ENCODE measurements around the gene PTPRK.

The PTPRK gene

DNA sequence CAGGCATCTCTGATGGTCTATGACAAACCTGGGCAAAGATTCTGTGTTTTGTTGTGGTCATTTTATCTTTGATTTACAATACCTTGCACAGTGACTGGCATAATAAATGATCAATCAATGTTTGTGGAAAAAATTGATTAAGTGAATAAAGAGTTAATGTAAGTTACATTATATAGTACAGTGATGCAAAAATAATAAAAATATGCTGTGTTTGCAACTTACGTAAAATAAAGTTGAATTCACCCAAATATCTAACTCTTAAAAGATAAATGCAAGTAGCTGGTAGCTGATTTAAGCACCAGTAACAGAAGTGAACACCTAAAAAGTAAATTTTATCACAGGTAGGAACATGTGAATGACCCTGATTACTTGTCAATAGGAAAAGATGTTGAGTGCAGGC is 443.6 kb downstream of the PTPRK start:
- TF ChIP-seq ZC3H10 (CRISPR knock-in tag; IDR thresholded peaks at IDR 0.05) (no peak), ZFP3 (CRISPR knock-in tag; IDR thresholded peaks at IDR 0.05) (no peak), ZNF8 (CRISPR knock-in tag; IDR thresholded peaks at IDR 0.05) (no peak), ZFP30 (CRISPR knock-in tag; IDR thresholded peaks at IDR 0.05) (no peak), ZNF565 (CRISPR knock-in tag; conservative IDR thresholded peaks at IDR 0.05; ENCODE audit: low read depth) (no peak), ZNF70 (CRISPR knock-in tag; IDR thresholded peaks at IDR 0.05) (no peak), PPARA (CRISPR knock-in tag; IDR thresholded peaks at IDR 0.05; ENCODE audit: borderline replicate concordance) (no peak), SNAI2 (CRISPR knock-in tag; IDR thresholded peaks at IDR 0.05) (no peak), BACH2 (CRISPR knock-in tag; IDR thresholded peaks at IDR 0.05; ENCODE audit: borderline replicate concordance) (no peak), OSR1 (CRISPR knock-in tag; IDR thresholded peaks at IDR 0.05) (no peak), CSDC2 (CRISPR knock-in tag; IDR thresholded peaks at IDR 0.05) (no peak), GLIS3 (CRISPR knock-in tag; IDR thresholded peaks at IDR 0.05) (no peak), ISL1 (CRISPR knock-in tag; IDR thresholded peaks at IDR 0.05) (no peak), TOX (CRISPR knock-in tag; IDR thresholded peaks at IDR 0.05; ENCODE audit: borderline replicate concordance) (no peak)
- TF ChIP-seq, protein P1, sequence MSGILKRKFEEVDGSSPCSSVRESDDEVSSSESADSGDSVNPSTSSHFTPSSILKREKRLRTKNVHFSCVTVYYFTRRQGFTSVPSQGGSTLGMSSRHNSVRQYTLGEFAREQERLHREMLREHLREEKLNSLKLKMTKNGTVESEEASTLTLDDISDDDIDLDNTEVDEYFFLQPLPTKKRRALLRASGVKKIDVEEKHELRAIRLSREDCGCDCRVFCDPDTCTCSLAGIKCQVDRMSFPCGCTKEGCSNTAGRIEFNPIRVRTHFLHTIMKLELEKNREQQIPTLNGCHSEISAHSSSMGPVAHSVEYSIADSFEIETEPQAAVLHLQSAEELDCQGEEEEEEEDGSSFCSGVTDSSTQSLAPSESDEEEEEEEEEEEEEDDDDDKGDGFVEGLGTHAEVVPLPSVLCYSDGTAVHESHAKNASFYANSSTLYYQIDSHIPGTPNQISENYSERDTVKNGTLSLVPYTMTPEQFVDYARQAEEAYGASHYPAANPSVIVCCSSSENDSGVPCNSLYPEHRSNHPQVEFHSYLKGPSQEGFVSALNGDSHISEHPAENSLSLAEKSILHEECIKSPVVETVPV (CRISPR knock-in tag; IDR thresholded peaks at IDR 0.05) = no peak
- TF ChIP-seq, protein P2, sequence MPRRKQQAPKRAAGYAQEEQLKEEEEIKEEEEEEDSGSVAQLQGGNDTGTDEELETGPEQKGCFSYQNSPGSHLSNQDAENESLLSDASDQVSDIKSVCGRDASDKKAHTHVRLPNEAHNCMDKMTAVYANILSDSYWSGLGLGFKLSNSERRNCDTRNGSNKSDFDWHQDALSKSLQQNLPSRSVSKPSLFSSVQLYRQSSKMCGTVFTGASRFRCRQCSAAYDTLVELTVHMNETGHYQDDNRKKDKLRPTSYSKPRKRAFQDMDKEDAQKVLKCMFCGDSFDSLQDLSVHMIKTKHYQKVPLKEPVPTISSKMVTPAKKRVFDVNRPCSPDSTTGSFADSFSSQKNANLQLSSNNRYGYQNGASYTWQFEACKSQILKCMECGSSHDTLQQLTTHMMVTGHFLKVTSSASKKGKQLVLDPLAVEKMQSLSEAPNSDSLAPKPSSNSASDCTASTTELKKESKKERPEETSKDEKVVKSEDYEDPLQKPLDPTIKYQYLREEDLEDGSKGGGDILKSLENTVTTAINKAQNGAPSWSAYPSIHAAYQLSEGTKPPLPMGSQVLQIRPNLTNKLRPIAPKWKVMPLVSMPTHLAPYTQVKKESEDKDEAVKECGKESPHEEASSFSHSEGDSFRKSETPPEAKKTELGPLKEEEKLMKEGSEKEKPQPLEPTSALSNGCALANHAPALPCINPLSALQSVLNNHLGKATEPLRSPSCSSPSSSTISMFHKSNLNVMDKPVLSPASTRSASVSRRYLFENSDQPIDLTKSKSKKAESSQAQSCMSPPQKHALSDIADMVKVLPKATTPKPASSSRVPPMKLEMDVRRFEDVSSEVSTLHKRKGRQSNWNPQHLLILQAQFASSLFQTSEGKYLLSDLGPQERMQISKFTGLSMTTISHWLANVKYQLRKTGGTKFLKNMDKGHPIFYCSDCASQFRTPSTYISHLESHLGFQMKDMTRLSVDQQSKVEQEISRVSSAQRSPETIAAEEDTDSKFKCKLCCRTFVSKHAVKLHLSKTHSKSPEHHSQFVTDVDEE (CRISPR knock-in tag; IDR thresholded peaks at IDR 0.05) = no peak
- TF ChIP-seq, protein P3, sequence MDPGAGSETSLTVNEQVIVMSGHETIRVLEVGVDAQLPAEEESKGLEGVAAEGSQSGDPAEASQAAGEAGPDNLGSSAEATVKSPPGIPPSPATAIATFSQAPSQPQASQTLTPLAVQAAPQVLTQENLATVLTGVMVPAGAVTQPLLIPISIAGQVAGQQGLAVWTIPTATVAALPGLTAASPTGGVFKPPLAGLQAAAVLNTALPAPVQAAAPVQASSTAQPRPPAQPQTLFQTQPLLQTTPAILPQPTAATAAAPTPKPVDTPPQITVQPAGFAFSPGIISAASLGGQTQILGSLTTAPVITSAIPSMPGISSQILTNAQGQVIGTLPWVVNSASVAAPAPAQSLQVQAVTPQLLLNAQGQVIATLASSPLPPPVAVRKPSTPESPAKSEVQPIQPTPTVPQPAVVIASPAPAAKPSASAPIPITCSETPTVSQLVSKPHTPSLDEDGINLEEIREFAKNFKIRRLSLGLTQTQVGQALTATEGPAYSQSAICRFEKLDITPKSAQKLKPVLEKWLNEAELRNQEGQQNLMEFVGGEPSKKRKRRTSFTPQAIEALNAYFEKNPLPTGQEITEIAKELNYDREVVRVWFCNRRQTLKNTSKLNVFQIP (CRISPR knock-in tag; IDR thresholded peaks at IDR 0.05; ENCODE audit: borderline replicate concordance, low read depth) = no peak
- TF ChIP-seq, protein P4, sequence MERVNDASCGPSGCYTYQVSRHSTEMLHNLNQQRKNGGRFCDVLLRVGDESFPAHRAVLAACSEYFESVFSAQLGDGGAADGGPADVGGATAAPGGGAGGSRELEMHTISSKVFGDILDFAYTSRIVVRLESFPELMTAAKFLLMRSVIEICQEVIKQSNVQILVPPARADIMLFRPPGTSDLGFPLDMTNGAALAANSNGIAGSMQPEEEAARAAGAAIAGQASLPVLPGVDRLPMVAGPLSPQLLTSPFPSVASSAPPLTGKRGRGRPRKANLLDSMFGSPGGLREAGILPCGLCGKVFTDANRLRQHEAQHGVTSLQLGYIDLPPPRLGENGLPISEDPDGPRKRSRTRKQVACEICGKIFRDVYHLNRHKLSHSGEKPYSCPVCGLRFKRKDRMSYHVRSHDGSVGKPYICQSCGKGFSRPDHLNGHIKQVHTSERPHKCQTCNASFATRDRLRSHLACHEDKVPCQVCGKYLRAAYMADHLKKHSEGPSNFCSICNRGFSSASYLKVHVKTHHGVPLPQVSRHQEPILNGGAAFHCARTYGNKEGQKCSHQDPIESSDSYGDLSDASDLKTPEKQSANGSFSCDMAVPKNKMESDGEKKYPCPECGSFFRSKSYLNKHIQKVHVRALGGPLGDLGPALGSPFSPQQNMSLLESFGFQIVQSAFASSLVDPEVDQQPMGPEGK (CRISPR knock-in tag; IDR thresholded peaks at IDR 0.05; ENCODE audit: borderline replicate concordance) = no peak
- ATAC-seq = no peak

DNA sequence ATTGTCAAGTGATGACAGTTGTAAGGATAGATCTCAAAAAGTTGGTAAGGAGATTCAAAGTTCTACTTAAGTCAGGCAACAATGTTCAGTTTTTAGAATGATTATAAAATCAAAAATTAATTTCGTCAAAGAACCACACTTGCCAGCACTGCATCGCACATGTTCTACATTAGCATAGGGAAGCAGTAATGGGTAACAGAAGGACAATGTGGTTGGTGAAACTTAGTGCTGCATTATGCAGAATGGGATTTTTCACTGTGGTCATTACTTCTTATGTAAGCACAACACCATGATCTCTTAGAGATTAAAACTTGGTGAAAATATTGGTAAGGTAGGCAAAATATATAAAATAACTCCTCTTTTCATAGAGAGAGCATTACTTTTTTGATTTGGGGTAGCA is 445.8 kb downstream of the PTPRK start:
- TF ChIP-seq ZNF565 (CRISPR knock-in tag; conservative IDR thresholded peaks at IDR 0.05; ENCODE audit: low read depth) (no peak), ZFP3 (CRISPR knock-in tag; IDR thresholded peaks at IDR 0.05) (no peak), ZNF70 (CRISPR knock-in tag; IDR thresholded peaks at IDR 0.05) (no peak), OSR1 (CRISPR knock-in tag; IDR thresholded peaks at IDR 0.05) (no peak), CSDC2 (CRISPR knock-in tag; IDR thresholded peaks at IDR 0.05) (no peak), RARB (CRISPR knock-in tag; IDR thresholded peaks at IDR 0.05) (no peak), ZNF8 (CRISPR knock-in tag; IDR thresholded peaks at IDR 0.05) (no peak), GLIS3 (CRISPR knock-in tag; IDR thresholded peaks at IDR 0.05) (no peak), ISL1 (CRISPR knock-in tag; IDR thresholded peaks at IDR 0.05) (no peak), ZFP30 (CRISPR knock-in tag; IDR thresholded peaks at IDR 0.05) (no peak), ESRRG (CRISPR knock-in tag; IDR thresholded peaks at IDR 0.05) (no peak), TOX (CRISPR knock-in tag; IDR thresholded peaks at IDR 0.05; ENCODE audit: borderline replicate concordance) (no peak)
- TF ChIP-seq, protein P2 (CRISPR knock-in tag; IDR thresholded peaks at IDR 0.05) = no peak
- TF ChIP-seq, protein P5, sequence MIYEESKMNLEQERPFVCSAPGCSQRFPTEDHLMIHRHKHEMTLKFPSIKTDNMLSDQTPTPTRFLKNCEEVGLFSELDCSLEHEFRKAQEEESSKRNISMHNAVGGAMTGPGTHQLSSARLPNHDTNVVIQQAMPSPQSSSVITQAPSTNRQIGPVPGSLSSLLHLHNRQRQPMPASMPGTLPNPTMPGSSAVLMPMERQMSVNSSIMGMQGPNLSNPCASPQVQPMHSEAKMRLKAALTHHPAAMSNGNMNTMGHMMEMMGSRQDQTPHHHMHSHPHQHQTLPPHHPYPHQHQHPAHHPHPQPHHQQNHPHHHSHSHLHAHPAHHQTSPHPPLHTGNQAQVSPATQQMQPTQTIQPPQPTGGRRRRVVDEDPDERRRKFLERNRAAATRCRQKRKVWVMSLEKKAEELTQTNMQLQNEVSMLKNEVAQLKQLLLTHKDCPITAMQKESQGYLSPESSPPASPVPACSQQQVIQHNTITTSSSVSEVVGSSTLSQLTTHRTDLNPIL (CRISPR knock-in tag; IDR thresholded peaks at IDR 0.05; ENCODE audit: low read depth) = no peak
- TF ChIP-seq, protein P1 (CRISPR knock-in tag; IDR thresholded peaks at IDR 0.05) = no peak
- no peak for ATAC-seq

Measured in SK-N-SH treated with all-trans-retinoic acid at 6 μM for 48 hours (cell line).